Left lobe of liver (tissue), 2 donors: Measurements from ENCODE around the gene SSBP4. TPM values are rescaled to one million over a fixed set of nuclear protein-coding genes. Genes with fewer than 3 reads are reported as not detected.
A peak's percentile ranks its signal among the peaks of the same experiment; 100 is the strongest.

Experiments used
- ATAC-seq: fragments of 200-7000 bp; cut with Tn5 transposase; one replicate; pipeline ENCODE4 v1.9.1; 2020; ENCODE audit warnings: mild to moderate bottlenecking, moderate library complexity
- DNase-seq: peaks from one replicate; pipeline ENCODE4 v3.0.0-alpha.2; 2020; ENCODE audit warnings: low spot score
- total RNA-seq: library from RNA; stranded (reverse); gene quantifications from one replicate; pipeline ENCODE4 v1.2.1, GENCODE V29; 2021
- donor health status: DM: no; HTN: no; CAD: no; lungs with moderate emphysema.
- donor health status: DM: no; HTN: yes; CAD: no.

The SSBP4 gene
- total RNA-seq, 1 donor from 2014 or later = 18.4 TPM

DNA sequence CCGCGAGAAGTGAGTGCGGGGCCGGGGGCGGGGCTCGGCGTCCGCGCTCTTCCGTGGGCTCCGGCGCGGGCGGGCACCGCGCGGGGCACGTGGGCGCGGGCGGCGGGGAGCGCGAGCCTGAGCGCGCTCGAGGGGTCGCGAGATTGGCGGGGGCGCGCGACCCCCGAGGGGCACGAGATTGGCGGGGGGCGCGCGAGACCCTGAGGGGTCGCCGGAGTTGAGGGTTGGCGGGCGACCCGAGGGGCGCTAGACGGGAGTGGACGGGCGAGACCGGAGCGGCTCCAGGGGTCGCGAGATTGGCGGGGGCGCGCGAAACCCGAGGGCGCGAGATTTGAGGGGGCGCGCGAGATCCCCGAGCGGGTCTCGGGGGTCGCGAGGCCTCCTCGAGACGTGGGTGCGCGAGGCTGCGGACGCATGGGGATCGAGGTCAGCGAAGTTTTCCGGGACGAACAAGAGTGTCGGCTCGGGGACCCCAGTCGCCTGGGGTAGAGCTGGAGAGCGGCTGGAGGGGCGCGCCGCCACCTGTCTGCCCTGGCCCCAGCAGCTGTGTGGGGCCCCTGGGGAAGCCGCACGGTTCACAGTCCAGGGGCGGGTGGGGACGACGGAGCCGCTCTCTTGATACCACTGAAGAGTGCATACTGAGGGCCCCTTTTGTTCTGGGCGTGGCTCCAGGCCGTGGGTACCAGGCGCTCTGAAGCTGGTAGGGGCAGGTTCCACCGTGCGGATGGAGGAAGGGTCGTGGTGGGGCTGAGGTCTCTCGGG lies 682 bp downstream of the SSBP4 start:
- ATAC-seq = no peak
- no peak for DNase-seq

DNA sequence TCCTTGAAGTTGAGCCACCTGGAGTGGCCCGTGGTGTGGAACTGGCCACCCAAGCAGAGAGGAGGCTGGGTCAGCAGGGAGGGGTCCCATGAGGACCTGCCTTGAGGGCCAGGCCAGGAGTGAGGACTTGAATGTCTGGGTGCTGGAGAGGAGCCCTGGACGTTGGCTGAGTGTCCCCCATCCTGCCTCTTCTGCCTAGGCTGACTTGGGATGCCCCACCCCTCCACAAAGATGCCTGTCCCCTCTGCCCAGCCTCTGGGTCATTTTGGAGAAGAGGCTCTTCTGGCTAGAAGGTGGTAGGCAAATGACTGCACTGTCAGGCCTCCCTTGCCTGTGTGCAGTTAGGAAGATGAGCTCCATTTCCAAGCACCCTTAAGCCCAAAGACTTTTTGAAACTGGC lies 1.7 kb downstream of the SSBP4 start:
- ATAC-seq = no peak
- DNase-seq = no peak

DNA sequence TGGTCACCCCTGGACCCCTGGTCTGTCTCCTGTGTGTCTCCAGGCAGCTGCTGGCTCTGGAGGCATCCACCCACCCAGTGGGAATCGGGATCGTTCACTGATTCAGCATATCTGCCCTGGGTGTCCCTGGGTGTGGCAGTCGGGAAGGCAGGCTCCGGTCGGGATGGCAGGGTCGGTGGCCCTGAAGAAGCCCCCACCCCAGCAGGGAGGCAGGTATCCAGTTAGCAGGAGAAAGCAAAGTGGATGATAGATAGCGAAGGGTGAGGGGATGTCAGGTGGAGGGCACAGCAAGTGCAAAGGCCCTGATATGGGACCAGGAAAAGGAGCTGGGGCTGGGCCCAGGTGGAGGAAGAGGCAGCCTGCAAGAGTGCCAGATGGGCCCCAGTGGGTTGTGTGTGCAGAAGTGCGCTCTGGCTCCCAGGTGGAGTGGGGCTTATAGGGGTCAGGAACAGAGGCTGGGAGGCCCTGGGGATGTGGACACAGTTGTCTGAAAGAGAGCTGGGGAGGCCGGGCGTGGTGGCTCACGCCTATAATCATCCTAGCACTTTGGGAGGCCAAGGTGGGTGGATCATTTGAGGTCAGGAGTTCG lies 2.3 kb downstream of the SSBP4 start:
- ATAC-seq (no peak), DNase-seq (no peak)

- DNase-seq = no peak
- ATAC-seq = no peak
These were observed 3.5 kb downstream of the SSBP4 start for GRCh38 chr19:18422530-18423191.

GRCh38 chr19:18423258-18424020 lies 4.2 kb downstream of the SSBP4 start:
- ATAC-seq = no peak
- no peak for DNase-seq

DNA sequence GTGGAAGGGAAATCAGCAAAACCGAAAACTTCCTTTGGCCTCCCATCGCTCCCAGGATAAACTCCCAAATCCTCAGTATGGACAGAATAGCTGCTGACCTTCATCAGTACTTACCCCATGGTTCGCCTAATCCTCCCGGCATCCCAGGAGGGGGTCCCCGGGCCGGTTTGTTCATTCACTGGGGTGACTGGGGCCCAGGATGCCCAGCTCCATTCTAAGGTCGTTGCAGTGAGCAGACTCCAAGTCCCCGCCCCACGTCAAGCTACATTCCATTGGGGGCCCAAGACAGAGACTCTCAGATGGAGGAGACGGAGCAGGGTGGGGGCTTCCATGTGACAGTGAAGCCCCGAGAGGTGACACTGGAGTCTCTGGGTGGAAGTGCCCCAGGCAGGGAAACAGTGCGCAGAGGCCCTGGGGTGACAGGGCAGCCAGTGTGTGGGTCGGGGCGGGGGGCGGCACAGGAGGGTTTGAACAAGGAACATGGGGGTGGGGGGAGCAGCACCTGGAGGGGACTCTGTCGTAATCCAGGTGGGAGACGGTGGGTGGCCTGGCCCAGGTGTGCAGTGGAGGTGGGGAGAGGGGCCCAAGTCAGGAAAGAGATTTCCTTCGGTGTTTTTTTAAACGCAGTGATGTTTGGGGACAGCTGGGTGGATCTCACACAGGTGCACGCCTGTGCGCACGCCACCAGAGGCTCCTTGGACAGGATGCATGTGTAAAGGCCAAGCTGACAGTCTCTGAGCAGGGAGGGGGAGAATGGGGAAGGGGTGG lies 5.1 kb downstream of the SSBP4 start:
- ATAC-seq (no peak), DNase-seq (no peak)

- no peak for DNase-seq
These were observed 5.8 kb downstream of the SSBP4 start for GRCh38 chr19:18424890-18425514.

DNA sequence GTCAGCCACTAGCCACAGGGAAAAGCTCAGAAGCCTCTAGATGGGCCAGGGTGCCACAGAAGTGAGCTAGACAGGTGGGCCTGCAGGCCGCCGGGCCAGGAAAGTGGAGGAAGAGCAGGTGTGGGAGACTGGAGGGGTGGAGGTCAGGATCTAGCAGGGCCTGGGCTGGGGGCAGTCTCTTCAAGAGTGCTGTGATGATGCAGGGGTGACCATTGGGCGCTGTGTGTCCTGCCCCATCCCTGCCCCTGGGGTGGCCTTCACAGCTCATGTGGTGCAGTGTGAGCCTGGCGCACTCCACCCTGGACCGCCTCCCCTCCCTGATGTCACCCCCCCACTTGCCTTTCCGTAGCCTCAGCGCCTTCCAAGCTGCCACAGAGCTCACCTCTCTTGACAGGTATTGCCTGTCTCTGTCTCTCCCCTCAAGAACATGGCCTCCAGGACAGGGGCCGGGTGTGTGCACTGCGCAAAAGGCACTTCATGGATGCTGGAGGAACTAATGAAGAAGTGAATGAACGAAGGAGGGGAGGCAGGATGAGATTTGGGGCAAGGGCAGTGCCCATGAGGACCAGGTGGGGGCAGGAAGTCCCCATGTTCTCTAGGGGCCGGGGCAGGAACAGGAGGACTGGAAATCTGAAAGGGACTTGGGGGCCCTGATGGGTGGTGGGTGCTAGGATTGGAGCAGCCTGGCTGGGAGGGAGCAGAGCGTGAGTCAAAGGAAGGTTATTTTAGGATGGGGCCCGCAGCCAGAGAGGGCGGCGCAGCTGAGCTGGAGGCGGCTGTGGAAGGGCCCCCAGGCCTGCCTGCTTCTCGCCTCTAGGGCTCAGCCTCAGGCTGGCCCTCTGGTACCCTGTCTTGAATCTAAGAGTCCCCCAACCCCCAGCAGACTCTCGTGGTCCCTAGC lies 6.6 kb downstream of the SSBP4 start:
- no peak for DNase-seq
- ATAC-seq = no peak

More at GRCh38 chr19:18424890-18425514, 5.8 kb downstream of the SSBP4 start:
- ATAC-seq = no peak

GRCh38 chr19:18426416-18426767 lies 7.2 kb downstream of the SSBP4 start:
- DNase-seq = no peak
- ATAC-seq = no peak

DNA sequence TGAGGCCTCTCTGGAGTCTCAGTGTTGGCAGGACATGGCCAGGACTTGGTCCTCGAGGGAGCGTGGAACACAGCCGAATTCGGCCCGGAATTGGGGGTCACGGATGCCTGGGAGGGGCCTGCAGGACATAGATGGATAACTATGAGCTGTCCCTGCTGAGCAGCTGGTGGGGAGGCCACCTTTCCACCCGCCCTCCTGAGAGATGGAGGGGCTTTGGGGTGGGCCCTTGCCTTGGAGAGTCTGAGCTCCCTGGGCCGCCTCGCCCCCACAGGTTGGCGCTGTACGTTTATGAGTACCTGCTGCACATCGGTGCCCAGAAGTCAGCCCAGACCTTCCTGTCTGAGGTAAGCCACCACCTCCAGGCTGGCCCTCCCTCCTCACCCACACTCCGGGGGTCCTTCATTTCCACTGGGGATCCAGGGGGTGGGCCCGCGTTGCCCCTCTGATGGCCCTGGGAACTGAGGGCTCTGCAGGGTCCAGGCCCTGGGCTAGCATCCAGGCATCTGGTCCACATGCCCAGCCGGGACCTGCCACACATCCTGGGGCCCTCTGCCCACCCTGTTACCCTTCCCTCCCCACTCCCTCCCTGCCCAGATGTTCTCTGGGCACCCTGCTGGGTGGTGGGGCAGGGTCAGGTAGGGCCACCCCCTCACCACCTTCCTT lies 8.0 kb downstream of the SSBP4 start:
- DNase-seq = no peak
- no peak for ATAC-seq

DNA sequence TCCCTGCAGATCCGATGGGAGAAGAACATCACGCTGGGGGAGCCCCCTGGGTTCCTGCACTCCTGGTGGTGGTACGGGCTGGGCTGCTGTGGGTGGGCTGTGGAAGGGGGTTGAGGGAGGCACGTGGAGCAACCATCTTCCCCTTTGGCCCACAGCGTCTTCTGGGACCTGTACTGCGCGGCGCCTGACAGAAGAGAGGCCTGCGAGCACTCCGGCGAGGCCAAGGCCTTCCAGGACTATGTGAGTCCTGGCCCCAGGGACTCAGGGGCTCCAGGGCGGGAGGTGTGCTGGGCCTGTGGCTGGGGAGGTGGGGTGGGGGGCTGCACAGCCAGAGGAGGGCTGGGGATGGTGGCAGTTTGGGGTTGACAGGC lies 8.5 kb downstream of the SSBP4 start:
- ATAC-seq = no peak
- no peak for DNase-seq

DNA sequence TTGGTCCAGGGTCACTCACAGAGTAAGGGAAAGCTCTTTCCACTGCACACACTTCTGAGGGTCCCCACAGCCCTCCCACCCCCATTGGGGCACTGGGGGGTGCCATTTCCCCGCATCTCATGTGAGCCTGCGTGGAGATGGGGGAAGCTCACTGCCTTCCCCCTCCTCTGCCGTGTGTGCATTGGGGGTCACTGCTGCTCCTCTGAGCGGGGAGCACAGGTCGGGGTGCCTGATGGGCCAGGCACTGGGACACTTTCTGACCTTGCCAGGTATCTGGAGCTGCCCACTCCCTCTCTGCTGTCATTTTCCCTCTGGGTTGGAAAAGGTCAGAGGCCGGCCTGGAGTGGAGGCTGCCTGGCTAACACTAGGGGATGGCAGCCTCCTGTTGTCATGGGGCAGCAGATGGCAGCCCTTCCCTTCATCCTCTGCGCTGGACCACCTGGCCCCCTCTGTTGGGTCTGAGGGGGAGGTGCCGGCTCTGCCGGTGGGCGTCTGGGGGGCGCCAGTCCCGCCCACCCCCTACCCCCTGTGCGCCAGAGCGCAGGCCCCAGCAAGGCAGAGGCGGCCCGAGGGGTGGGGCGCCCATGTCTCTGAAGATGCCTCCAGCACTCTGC lies 9.1 kb downstream of the SSBP4 start:
- no peak for DNase-seq
- ATAC-seq = no peak

DNA sequence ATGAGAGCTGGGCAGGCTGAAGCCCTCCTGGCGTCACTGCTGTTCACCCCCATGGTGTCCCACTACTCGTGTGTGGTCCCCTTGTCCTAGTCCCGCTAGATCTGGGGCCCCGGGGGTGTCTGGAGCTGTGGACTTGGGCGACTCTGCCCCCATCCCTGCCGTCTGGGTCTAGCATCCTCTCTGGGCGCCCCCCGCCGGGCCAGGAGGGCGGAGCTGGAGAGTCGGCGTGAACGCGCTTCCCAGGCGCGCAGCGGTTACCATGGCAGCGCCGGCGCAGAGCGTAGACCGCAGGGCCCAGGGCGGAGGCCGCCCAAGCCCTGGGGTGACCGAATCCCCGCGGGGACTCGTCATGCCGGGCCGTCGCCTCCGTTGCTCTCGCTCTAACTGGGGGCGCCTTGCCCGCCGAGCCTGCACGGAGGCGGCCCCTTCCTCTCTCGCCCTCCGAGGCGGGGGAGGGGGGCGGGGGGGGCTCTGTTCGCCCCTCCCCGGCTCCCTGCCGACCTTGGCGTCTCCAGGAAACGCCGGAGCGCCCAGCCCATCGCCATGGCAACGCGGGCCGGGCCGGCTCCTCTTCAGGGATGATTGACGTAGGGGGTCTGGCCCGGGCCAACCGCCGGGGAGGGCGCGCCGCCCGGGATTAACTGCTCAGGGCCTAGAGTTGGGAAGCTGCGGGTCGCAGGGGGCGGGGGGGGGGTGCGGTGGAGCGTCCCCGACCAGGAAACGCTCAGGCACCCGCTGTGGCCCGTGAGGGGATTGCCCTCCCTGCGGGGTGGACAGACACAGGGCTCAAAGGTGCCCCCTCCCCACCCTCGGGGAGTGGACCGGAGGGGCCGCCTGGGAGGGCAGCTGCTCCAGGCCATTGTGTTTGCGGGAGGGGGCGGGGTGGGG lies 9.8 kb downstream of the SSBP4 start:
- no peak for DNase-seq

DNA sequence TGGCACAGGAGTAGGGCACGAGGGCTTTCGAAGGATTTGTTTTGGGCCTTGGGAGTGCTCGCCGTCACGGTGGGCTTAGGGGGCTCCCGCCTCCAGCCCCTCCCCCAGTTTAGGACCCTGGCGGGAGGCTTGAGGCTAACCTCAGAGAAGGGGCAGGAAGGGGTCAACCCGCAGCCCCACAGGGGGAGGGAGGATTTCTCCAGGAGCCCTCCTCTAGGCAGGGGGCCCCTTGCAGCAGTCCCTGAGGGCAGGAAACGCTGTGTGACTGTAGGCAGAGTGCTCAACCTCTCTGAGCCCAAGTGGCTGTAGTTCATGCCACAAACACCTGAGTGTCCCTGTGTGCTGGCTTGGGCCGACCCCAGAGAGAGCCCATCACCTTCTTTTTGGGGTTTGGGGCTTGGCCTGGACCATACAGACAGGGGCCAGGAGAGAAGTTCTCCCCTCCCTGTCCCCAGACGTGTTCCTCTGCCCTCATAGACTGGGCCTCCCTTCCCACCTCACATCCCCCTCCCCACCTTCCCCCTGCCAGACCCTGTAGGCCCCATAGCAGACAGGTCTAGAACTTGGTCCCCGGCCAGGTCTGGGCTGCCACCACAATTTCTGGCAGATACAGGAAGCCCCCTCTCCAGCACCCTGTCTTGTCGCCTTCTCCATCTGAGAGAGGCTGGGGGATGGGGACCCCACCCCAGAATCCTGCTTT lies 10.7 kb downstream of the SSBP4 start:
- ATAC-seq (no peak), DNase-seq (no peak)

More for the DNA sequence above, 9.8 kb downstream of the SSBP4 start:
- peak; percentile 32 for ATAC-seq

DNA sequence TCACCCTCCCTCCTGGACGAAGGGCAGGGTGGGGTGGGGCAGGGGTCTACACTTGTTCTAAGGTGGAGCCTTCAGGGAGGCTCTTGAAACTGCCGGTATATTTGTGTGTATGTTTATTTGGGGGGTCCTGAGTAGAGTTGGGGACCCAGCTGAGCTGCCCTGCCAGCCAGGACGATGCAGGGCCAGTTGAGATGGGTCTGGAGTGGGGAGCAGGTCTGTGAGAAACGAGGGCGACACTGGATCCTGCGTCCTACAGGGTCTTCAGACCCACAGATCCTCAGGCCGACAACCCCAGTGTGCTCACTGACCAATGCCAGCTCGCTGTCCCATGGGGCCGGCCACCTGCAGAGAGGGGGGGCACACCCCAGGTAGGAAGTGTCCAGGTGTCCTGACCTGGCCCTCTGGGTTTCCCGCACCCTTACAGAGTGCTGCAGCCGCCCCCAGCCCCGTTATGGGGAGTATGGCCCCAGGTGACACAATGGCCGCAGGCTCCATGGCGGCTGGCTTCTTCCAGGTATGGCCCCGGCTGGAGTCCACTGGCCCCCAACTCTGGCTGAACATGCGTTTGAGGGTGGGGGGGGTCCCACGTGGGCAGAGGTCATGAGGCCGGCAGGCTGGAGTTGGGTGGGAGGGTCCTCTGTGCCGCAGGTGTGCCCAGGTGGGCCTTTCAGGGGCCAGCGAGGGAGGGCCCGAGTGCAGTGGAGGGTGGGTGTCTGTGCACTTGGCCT lies 11.4 kb downstream of the SSBP4 start:
- DNase-seq (no peak), ATAC-seq (no peak)
